GM23338 (cell line): ENCODE measurements around the gene YIF1A. TPM values are rescaled to one million over a fixed set of nuclear protein-coding genes. Genes with fewer than 3 reads are reported as not detected.

ENCODE experiments used
- ATAC-seq: fragments of 200-7000 bp; cut with Tn5 transposase; 3 replicates; pipeline ENCODE4 v1.9.1; 2020
- DNase-seq: peaks from one replicate; pipeline ENCODE4 v3.0.0-alpha.2; 2015; ENCODE audit warnings: low spot score
- H2AFZ ChIP-seq: fragments of 200-600 bp; sonication (generic); 2 replicates; pipeline ENCODE4 v1.8.0; 2016; ENCODE audit warnings: antibody characterized with exemption, mild to moderate bottlenecking, moderate library complexity
- H3F3A ChIP-seq: fragments of 200-600 bp; sonication (generic); replicated peaks from 2 replicates; pipeline ENCODE4 v1.8.0; 2017; ENCODE audit warnings: antibody characterized with exemption, mixed run types, low read depth
- H3K27ac ChIP-seq: fragments of 200-600 bp; sonication (generic); 2 replicates; pipeline ENCODE4 v1.6.1; 2016; ENCODE audit warnings: low read depth
- H3K27me3 ChIP-seq: fragments of 200-600 bp; sonication (generic); 2 replicates; pipeline ENCODE4 v1.8.0; 2016; ENCODE audit warnings: mild to moderate bottlenecking, mixed run types, moderate library complexity; ENCODE audit not compliant: insufficient read depth
- H3K36me3 ChIP-seq: fragments of 200-600 bp; sonication (generic); 2 replicates; pipeline ENCODE4 v1.8.0; 2016; ENCODE audit warnings: mild to moderate bottlenecking; ENCODE audit not compliant: insufficient read depth
- H3K4me1 ChIP-seq: fragments of 200-600 bp; sonication (generic); 2 replicates; pipeline ENCODE4 v1.8.0; 2016; ENCODE audit warnings: mild to moderate bottlenecking, moderate library complexity; ENCODE audit not compliant: insufficient read depth
- H3K4me2 ChIP-seq: fragments of 200-600 bp; sonication (generic); 2 replicates; pipeline ENCODE4 v1.7.1; 2017; ENCODE audit warnings: mixed run types
- H3K4me3 ChIP-seq: fragments of 200-600 bp; sonication (generic); 2 replicates; pipeline ENCODE4 v1.6.1; 2016; ENCODE audit warnings: mixed run types
- H3K79me2 ChIP-seq: fragments of 200-600 bp; sonication (generic); replicated peaks from 2 replicates; pipeline ENCODE4 v1.8.0; 2017; ENCODE audit warnings: mild to moderate bottlenecking; ENCODE audit not compliant: insufficient read depth
- H3K9me2 ChIP-seq: fragments of 200-600 bp; sonication (generic); 2 replicates; pipeline ENCODE4 v1.8.0; 2017; ENCODE audit not compliant: insufficient read depth
- H4K20me1 ChIP-seq: fragments of 200-600 bp; sonication (generic); replicated peaks from 2 replicates; pipeline ENCODE4 v1.8.0; 2017; ENCODE audit warnings: mild to moderate bottlenecking; ENCODE audit not compliant: insufficient read depth
- H3K27ac Mint-ChIP-seq: 2 replicates; pipeline ENCODE4 v1.8.0; 2020; ENCODE audit warnings: inconsistent platforms, mild to moderate bottlenecking, moderate library complexity, mixed read lengths
- H3K27me3 Mint-ChIP-seq: 3 replicates; pipeline ENCODE4 v1.8.0; 2022; ENCODE audit warnings: low read depth, mild to moderate bottlenecking, moderate library complexity, mixed read lengths, inconsistent platforms; ENCODE audit not compliant: insufficient read depth, poor library complexity
- H3K36me3 Mint-ChIP-seq: 3 replicates; pipeline ENCODE4 v1.8.0; 2021; ENCODE audit warnings: low read depth, mild to moderate bottlenecking, inconsistent platforms, moderate library complexity, mixed read lengths
- H3K4me1 Mint-ChIP-seq: 3 replicates; pipeline ENCODE4 v1.8.0; 2020; ENCODE audit warnings: mild to moderate bottlenecking, inconsistent platforms, mixed read lengths
- H3K4me3 Mint-ChIP-seq: 3 replicates; pipeline ENCODE4 v1.8.0; 2021; ENCODE audit warnings: moderate library complexity, mild to moderate bottlenecking, inconsistent platforms, mixed read lengths
- H3K9me3 Mint-ChIP-seq: 3 replicates; pipeline ENCODE4 v1.8.0; 2020; ENCODE audit warnings: moderate library complexity, mild to moderate bottlenecking, inconsistent platforms, mixed read lengths
- CREB1 ChIP-seq: fragments of 250-450 bp; sonication (Bioruptor Pico); IDR thresholded peaks from 2 replicates; pipeline ENCODE4 v1.5.0; 2020; ENCODE audit warnings: low read depth, mild to moderate bottlenecking, moderate library complexity
- CTCF ChIP-seq, 2 experiments: fragments of 200-600 bp in 1 of 2; sonication (generic) in 1 of 2; conservative IDR thresholded peaks; 2 replicates each; pipeline versions ENCODE4 v1.5.1 to v1.6.1; 2016 to 2017; ENCODE audit warnings: antibody characterized with exemption in 2 of 2, low read depth in 2 of 2, mild to moderate bottlenecking in 2 of 2, moderate library complexity in 1 of 2
- EZH2 ChIP-seq: fragments of 200-600 bp; sonication (generic); IDR thresholded peaks from one replicate; pipeline ENCODE4 v1.8.0; 2017; ENCODE audit warnings: antibody characterized with exemption, mild to moderate bottlenecking, low read depth; ENCODE audit not compliant: unreplicated experiment
- EZH2phosphoT487 ChIP-seq: fragments of 200-600 bp; sonication (generic); IDR thresholded peaks from one replicate; pipeline ENCODE4 v1.8.1; 2018; ENCODE audit warnings: antibody characterized with exemption; ENCODE audit not compliant: unreplicated experiment
- JUNB ChIP-seq: IDR thresholded peaks from one replicate; pipeline ENCODE4 v1.6.1; 2016; ENCODE audit warnings: antibody characterized with exemption; ENCODE audit not compliant: unreplicated experiment
- polyA plus RNA-seq: library from polyadenylated mRNA; unstranded; fragments of >200 nt; fragmentation: Nextera tagmentation; extraction: Ambion mirVana; gene quantifications from 2 replicates; pipeline ENCODE4 v1.2.1, GENCODE V29; 2016
- total RNA-seq: library from RNA; depleted of rRNA; stranded (reverse); fragments of >200 nt; shearing (Covaris generic); gene quantifications from 2 replicates; pipeline ENCODE4 v1.2.3, GENCODE V29; 2014

YIF1A gene
- total and polyA plus RNA-seq, 2 experiments from 2014 or later = 75.6 to 87.0 TPM

GRCh38 chr11:66313321-66314185, 24.6 kb upstream of the YIF1A start:
- peak overlapping the region; percentile 89 for H2AFZ ChIP-seq
- H3K9me2 ChIP-seq = no peaks in the 10 kb centered on the region
- peaks cover 13% of the 10 kb centered on the region; the same call in 1 of the 2 replicates for H3F3A ChIP-seq
- peak; percentile 12 for ATAC-seq
- no peaks in the 10 kb centered on the region for H3K36me3 ChIP-seq
- Mint-ChIP-seq H3K36me3 (peaks cover 5% of the 10 kb centered on the region; the same call in 2 of the 3 replicates), H3K27me3 (peaks cover 16% of the 10 kb centered on the region), H3K9me3 (peaks cover 2% of the 10 kb centered on the region; the same call in 2 of the 3 replicates), H3K4me1 (peaks cover 37% of the 10 kb centered on the region), H3K27ac (peak overlapping the region; percentile 82), H3K4me3 (peak overlapping the region; percentile 81)
- H3K4me3 ChIP-seq = peak overlapping the region; percentile 80
- no peaks in the 10 kb centered on the region for H3K79me2 ChIP-seq
- no peaks in the 10 kb centered on the region for H3K27me3 ChIP-seq
- peak; percentile 82 for DNase-seq
- H3K27ac ChIP-seq = peak overlapping the region; percentile 97
- peaks cover 29% of the 10 kb centered on the region for H3K4me1 ChIP-seq
- H4K20me1 ChIP-seq = no peaks in the 10 kb centered on the region
- peak overlapping the region; percentile 89 for H3K4me2 ChIP-seq
- TF ChIP-seq EZH2phosphoT487 = no peak
- peak; percentile 48 to 71 for TF ChIP-seq CTCF (conservative IDR thresholded peaks at IDR 0.05; ENCODE audit: low read depth in 2 of 2)

DNA sequence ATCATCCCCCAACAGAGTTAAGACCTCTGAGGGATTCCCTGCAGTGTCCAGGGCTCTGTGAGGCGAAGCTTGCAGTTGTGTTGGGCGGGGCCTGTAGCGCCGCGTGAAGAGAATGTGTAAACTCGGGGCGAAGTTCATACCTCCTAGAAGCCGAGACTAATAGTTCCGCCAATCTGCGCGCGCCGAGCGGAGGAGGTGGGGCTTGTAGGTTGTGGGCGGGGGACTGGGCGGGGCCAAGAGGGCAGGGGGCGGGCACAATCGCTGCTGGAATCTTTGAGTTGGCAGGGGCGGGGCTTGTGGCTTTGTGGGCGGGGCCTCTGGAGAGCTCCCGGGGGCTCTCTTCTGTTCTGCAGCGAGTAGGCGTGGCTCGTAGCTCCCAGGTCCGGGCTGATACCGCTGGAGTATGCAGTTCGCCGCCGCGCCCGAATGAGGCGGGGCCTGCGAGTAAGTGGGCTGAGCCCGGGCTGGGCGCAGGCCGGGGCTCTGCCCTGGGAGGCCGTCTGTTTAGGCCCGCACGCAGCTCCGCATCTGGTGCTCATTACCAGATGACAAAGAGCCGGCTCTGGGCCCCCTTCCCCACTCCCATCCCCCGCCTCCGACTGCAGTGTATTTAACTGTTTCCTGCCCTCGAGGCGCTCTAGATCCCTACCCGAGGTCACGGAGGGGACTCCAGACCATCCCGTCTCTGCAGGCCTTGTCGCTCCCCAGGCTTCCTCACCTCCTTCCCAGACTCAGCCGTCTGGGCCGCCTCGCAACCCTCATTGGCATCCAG, 23.8 kb upstream of the YIF1A start:
- DNase-seq (peak; percentile 99), ATAC-seq (peak; percentile 78)
- H3K27ac ChIP-seq = peak overlapping the region; percentile 97
- Mint-ChIP-seq H3K36me3 (peaks cover 2% of the 10 kb centered on the region; the same call in 1 of the 3 replicates), H3K27ac (peak overlapping the region; percentile 97), H3K4me3 (peak overlapping the region; percentile 81), H3K27me3 (peaks cover 9% of the 10 kb centered on the region), H3K9me3 (no peaks in the 10 kb centered on the region), H3K4me1 (peaks cover 31% of the 10 kb centered on the region)
- no peaks in the 10 kb centered on the region for H3K27me3 ChIP-seq
- H3K36me3 ChIP-seq = no peaks in the 10 kb centered on the region
- H2AFZ ChIP-seq = peak overlapping the region; percentile 99
- no peaks in the 10 kb centered on the region for H4K20me1 ChIP-seq
- 0 out of 2 replicates have a peak, but pooled peaks have one; percentile 18 for TF ChIP-seq CREB1 (CRISPR knock-in tag)
- no peak for TF ChIP-seq EZH2
- no peak for TF ChIP-seq JUNB
- H3K4me3 ChIP-seq = peak overlapping the region; percentile 84
- H3K79me2 ChIP-seq = no peaks in the 10 kb centered on the region
- H3F3A ChIP-seq = peaks cover 12% of the 10 kb centered on the region; the same call in 1 of the 2 replicates
- H3K4me1 ChIP-seq = peaks cover 22% of the 10 kb centered on the region
- H3K4me2 ChIP-seq = peak overlapping the region; percentile 90
- no peaks in the 10 kb centered on the region for H3K9me2 ChIP-seq
